ENCODE measurements around the gene ADRB1. TPM values are rescaled to one million over a fixed set of nuclear protein-coding genes. Genes with fewer than 3 reads are reported as not detected.

The ADRB1 gene
- total RNA-seq, 4 donors from 2014 or later: 1.8 to 9.1 (median 6.8) TPM

- ATAC-seq: no peak
- no peaks in the 10 kb centered on the region for H3K4me1 ChIP-seq
- H3K36me3 ChIP-seq: no peaks in the 10 kb centered on the region
- H3K27me3 ChIP-seq: no peaks in the 10 kb centered on the region
- peaks cover 0 to 8% (median 0%) of the 10 kb centered on the region in 3 donors for H3K9me3 ChIP-seq
- whole genome bisulfite sequencing, 2 donors (ENCODE audit: low coverage in 1 of 2): 100% methylated on average over 1 of the region's 8 CpGs; no CpG with 5 or more reads in 1 of the 2 donors
- no peak overlapping the region for H3K27ac ChIP-seq
- TF ChIP-seq CTCF (IDR thresholded peaks at IDR 0.05): no peak
- TF ChIP-seq POLR2A (IDR thresholded peaks at IDR 0.05): no peak
- no peak overlapping the region for H3K4me3 ChIP-seq
Measured at GRCh38 chr10:114012650-114013049, 31.0 kb upstream of the ADRB1 start.

- H3K27me3 ChIP-seq: no peaks in the 10 kb centered on the region
- no peak overlapping the region for H3K4me3 ChIP-seq
- peaks cover 0 to 8% (median 0%) of the 10 kb centered on the region in 3 donors for H3K9me3 ChIP-seq
- WGBS, 2 donors (ENCODE audit: low coverage in 1 of 2): 0% methylated on average over 1 of the region's 1 CpG; no CpG with 5 or more reads in 1 of the 2 donors
- H3K36me3 ChIP-seq: no peaks in the 10 kb centered on the region
- ATAC-seq: no peak
- no peak overlapping the region for H3K27ac ChIP-seq
- H3K4me1 ChIP-seq: no peaks in the 10 kb centered on the region
- TF ChIP-seq CTCF (IDR thresholded peaks at IDR 0.05): no peak
- TF ChIP-seq EP300 (IDR thresholded peaks at IDR 0.05): no peak
- no peak for TF ChIP-seq POLR2AphosphoS5 (IDR thresholded peaks at IDR 0.05)
- TF ChIP-seq POLR2A (IDR thresholded peaks at IDR 0.05): no peak
Measured at GRCh38 chr10:114015708-114016107, 28.0 kb upstream of the ADRB1 start.

- 72 to 87% methylated on average over 5 of the region's 6 CpGs for WGBS, 2 donors (ENCODE audit: low coverage in 1 of 2)
Measured at GRCh38 chr10:114017271-114017670, 26.4 kb upstream of the ADRB1 start.

GRCh38 chr10:114017873-114018272, 25.8 kb upstream of the ADRB1 start:
- H3K27ac ChIP-seq: no peak overlapping the region
- peaks cover 0 to 8% (median 0%) of the 10 kb centered on the region in 3 donors for H3K9me3 ChIP-seq
- no peak for TF ChIP-seq EP300 (IDR thresholded peaks at IDR 0.05)
- TF ChIP-seq CTCF (IDR thresholded peaks at IDR 0.05): no peak
- TF ChIP-seq POLR2AphosphoS5 (IDR thresholded peaks at IDR 0.05): no peak
- no peak for TF ChIP-seq POLR2A (IDR thresholded peaks at IDR 0.05)
- no peaks in the 10 kb centered on the region for H3K27me3 ChIP-seq
- H3K36me3 ChIP-seq: no peaks in the 10 kb centered on the region
- H3K4me3 ChIP-seq: no peak overlapping the region
- peaks cover 0 to 3% (median 0%) of the 10 kb centered on the region in 3 donors for H3K4me1 ChIP-seq
- whole genome bisulfite sequencing, 2 donors (ENCODE audit: low coverage in 1 of 2): 58 to 64% methylated on average over 5 of the region's 5 CpGs
- ATAC-seq: no peak

More at GRCh38 chr10:114017271-114017670, 26.4 kb upstream of the ADRB1 start:
- no peaks in the 10 kb centered on the region for H3K36me3 ChIP-seq
- H3K9me3 ChIP-seq: peaks cover 0 to 8% (median 0%) of the 10 kb centered on the region in 3 donors
- H3K27me3 ChIP-seq: no peaks in the 10 kb centered on the region
- no peak overlapping the region for H3K27ac ChIP-seq
- no peak for ATAC-seq
- no peak for TF ChIP-seq EP300 (IDR thresholded peaks at IDR 0.05)
- no peak for TF ChIP-seq CTCF (IDR thresholded peaks at IDR 0.05)
- no peak for TF ChIP-seq POLR2A (IDR thresholded peaks at IDR 0.05)
- TF ChIP-seq POLR2AphosphoS5 (IDR thresholded peaks at IDR 0.05): no peak
- H3K4me3 ChIP-seq: no peak overlapping the region
- no peaks in the 10 kb centered on the region for H3K4me1 ChIP-seq

GRCh38 chr10:114019226-114019625, 24.4 kb upstream of the ADRB1 start:
- no peak for ATAC-seq
- Histone ChIP-seq H3K9me3 (peaks cover 0 to 8% (median 0%) of the 10 kb centered on the region in 3 donors), H3K4me1 (peaks cover 0 to 6% (median 0%) of the 10 kb centered on the region in 3 donors), H3K4me3 (no peak overlapping the region), H3K27me3 (no peaks in the 10 kb centered on the region), H3K36me3 (no peaks in the 10 kb centered on the region), H3K27ac (no peak overlapping the region)
- TF ChIP-seq EP300 (IDR thresholded peaks at IDR 0.05) (no peak), CTCF (IDR thresholded peaks at IDR 0.05) (no peak), POLR2AphosphoS5 (IDR thresholded peaks at IDR 0.05) (no peak), POLR2A (IDR thresholded peaks at IDR 0.05) (no peak)
- WGBS, 2 donors (ENCODE audit: low coverage in 1 of 2): 94 to 100% methylated on average over 3 to 4 of the region's 4 CpGs

Data from gastroesophageal sphincter (tissue), 4 donors.